ENCODE results near the gene PLEKHJ1.

GRCh38 chr19:2278459-2279158, 42.5 kb upstream of the PLEKHJ1 start:
- TF ChIP-seq, protein P1, sequence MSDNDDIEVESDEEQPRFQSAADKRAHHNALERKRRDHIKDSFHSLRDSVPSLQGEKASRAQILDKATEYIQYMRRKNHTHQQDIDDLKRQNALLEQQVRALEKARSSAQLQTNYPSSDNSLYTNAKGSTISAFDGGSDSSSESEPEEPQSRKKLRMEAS (IDR thresholded peaks at IDR 0.05) = no peak
- TF ChIP-seq CTCF (IDR thresholded peaks at IDR 0.05; ENCODE audit: low read depth, low read length, missing input control) (no peak), RAD21 (IDR thresholded peaks at IDR 0.05) (no peak), TAF1 (conservative IDR thresholded peaks at IDR 0.05) (no peak), HNF4A (conservative IDR thresholded peaks at IDR 0.05) (no peak), EGR1 (IDR thresholded peaks at IDR 0.05; ENCODE audit: low read depth in 2 of 2) (no peak), SP1 (IDR thresholded peaks at IDR 0.05) (no peak), JUND (IDR thresholded peaks at IDR 0.05) (no peak), YY1 (IDR thresholded peaks at IDR 0.05) (no peak), FOXA1 (IDR thresholded peaks at IDR 0.05) (no peak)
- TF ChIP-seq, protein P2, sequence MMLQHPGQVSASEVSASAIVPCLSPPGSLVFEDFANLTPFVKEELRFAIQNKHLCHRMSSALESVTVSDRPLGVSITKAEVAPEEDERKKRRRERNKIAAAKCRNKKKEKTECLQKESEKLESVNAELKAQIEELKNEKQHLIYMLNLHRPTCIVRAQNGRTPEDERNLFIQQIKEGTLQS (IDR thresholded peaks at IDR 0.05) = no peak
- TF ChIP-seq, protein P3, sequence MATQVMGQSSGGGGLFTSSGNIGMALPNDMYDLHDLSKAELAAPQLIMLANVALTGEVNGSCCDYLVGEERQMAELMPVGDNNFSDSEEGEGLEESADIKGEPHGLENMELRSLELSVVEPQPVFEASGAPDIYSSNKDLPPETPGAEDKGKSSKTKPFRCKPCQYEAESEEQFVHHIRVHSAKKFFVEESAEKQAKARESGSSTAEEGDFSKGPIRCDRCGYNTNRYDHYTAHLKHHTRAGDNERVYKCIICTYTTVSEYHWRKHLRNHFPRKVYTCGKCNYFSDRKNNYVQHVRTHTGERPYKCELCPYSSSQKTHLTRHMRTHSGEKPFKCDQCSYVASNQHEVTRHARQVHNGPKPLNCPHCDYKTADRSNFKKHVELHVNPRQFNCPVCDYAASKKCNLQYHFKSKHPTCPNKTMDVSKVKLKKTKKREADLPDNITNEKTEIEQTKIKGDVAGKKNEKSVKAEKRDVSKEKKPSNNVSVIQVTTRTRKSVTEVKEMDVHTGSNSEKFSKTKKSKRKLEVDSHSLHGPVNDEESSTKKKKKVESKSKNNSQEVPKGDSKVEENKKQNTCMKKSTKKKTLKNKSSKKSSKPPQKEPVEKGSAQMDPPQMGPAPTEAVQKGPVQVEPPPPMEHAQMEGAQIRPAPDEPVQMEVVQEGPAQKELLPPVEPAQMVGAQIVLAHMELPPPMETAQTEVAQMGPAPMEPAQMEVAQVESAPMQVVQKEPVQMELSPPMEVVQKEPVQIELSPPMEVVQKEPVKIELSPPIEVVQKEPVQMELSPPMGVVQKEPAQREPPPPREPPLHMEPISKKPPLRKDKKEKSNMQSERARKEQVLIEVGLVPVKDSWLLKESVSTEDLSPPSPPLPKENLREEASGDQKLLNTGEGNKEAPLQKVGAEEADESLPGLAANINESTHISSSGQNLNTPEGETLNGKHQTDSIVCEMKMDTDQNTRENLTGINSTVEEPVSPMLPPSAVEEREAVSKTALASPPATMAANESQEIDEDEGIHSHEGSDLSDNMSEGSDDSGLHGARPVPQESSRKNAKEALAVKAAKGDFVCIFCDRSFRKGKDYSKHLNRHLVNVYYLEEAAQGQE (IDR thresholded peaks at IDR 0.05) = no peak
